Measurements from ENCODE around the gene TRIP13. TPM values are rescaled to one million over a fixed set of nuclear protein-coding genes. Genes with fewer than 3 reads are reported as not detected.

The TRIP13 gene
- total and polyA plus RNA-seq, 2 of the 13 experiments (the other 11 are each of a cell fraction or from before 2014, with no cell fraction given): 13.5 to 33.0 TPM

DNA sequence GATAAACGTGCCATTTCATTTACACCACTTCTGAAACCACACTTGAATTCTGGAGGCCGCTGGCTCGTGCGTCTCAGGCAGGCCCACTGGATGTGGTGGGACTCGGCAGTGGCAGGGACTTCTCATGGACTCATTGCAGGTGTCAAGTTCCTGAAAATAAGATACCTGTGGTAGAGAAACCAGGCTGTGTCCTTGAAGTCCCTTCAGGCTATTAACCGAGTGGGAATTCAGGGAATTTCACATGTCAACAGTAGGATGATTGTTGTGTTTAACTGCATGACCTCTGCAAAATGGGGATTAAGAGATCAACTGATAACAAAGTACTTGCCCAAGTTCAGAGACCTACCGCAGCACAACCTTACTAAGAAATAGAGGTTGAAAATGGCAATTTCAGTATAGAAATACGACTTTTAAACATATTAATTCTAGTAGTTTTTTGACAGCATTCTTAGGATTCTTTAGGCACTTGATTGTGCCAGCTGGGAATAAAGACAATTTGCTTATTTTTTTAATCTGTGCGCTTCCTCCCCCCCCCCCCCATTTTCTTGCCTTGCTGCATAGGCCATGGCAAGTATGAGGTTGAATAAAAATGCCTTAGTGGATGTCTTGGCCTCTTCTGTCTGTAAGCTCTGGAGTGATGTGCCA lies 26.8 kb downstream of the TRIP13 start (continued):
- TF ChIP-seq BHLHE40 (IDR thresholded peaks at IDR 0.05; ENCODE audit: low read length) (peak; percentile 49; the same call in 1 of the 2 replicates), ZNF570 (CRISPR knock-in tag; IDR thresholded peaks at IDR 0.05; ENCODE audit: borderline replicate concordance) (no peak), ZNF605 (CRISPR knock-in tag; IDR thresholded peaks at IDR 0.05) (no peak), ZNF878 (CRISPR knock-in tag; IDR thresholded peaks at IDR 0.05) (no peak), PCBP1 (IDR thresholded peaks at IDR 0.05; ENCODE audit: borderline replicate concordance, low read depth, low read length) (no peak), ZNF75D (CRISPR knock-in tag; IDR thresholded peaks at IDR 0.05; ENCODE audit: borderline replicate concordance) (no peak), YEATS2 (CRISPR knock-in tag; IDR thresholded peaks at IDR 0.05; ENCODE audit: borderline replicate concordance) (peak; percentile 57; the same call in 1 of the 2 replicates), ZSCAN12 (CRISPR knock-in tag; IDR thresholded peaks at IDR 0.05) (no peak), TSC22D2 (CRISPR knock-in tag; IDR thresholded peaks at IDR 0.05; ENCODE audit: borderline replicate concordance) (no peak), PRMT3 (CRISPR knock-in tag; IDR thresholded peaks at IDR 0.05; ENCODE audit: borderline replicate concordance, low read depth) (no peak), GATA4 (IDR thresholded peaks at IDR 0.05; ENCODE audit: borderline replicate concordance, low read depth) (peak; percentile 89; the same call in 1 of the 2 replicates), ZBTB8A (CRISPR knock-in tag; IDR thresholded peaks at IDR 0.05; ENCODE audit: borderline replicate concordance, low read depth) (no peak), ZNF552 (CRISPR knock-in tag; IDR thresholded peaks at IDR 0.05; ENCODE audit: borderline replicate concordance) (no peak), BORCS8-MEF2B (CRISPR knock-in tag; IDR thresholded peaks at IDR 0.05) (no peak), ZNF850 (CRISPR knock-in tag; conservative IDR thresholded peaks at IDR 0.05) (no peak), SYNCRIP (IDR thresholded peaks at IDR 0.05; ENCODE audit: insufficient read depth, low read depth, low read length) (no peak)
- TF ChIP-seq, protein P1, sequence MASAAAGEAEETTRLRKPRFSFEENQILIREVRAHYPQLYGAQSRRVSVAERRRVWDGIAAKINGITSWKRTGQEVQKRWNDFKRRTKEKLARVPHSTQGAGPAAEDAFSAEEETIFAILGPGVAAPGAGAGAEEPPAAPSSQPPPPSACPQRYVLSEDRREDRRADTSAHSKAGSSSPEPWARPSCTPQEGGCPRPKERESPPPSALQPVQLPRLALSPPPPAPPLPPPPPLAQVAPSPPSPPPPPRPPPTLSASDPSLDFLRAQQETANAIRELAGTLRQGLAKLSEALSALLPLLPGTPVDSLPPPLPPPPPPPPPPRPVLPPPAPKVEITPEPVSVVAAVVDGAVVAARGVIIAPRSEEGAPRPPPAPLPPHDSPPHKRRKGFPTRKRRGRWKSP (CRISPR knock-in tag; IDR thresholded peaks at IDR 0.05): no peak
- TF ChIP-seq, protein P2, sequence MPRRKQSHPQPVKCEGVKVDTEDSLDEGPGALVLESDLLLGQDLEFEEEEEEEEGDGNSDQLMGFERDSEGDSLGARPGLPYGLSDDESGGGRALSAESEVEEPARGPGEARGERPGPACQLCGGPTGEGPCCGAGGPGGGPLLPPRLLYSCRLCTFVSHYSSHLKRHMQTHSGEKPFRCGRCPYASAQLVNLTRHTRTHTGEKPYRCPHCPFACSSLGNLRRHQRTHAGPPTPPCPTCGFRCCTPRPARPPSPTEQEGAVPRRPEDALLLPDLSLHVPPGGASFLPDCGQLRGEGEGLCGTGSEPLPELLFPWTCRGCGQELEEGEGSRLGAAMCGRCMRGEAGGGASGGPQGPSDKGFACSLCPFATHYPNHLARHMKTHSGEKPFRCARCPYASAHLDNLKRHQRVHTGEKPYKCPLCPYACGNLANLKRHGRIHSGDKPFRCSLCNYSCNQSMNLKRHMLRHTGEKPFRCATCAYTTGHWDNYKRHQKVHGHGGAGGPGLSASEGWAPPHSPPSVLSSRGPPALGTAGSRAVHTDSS (CRISPR knock-in tag; conservative IDR thresholded peaks at IDR 0.05): no peak
- TF ChIP-seq, protein P3, sequence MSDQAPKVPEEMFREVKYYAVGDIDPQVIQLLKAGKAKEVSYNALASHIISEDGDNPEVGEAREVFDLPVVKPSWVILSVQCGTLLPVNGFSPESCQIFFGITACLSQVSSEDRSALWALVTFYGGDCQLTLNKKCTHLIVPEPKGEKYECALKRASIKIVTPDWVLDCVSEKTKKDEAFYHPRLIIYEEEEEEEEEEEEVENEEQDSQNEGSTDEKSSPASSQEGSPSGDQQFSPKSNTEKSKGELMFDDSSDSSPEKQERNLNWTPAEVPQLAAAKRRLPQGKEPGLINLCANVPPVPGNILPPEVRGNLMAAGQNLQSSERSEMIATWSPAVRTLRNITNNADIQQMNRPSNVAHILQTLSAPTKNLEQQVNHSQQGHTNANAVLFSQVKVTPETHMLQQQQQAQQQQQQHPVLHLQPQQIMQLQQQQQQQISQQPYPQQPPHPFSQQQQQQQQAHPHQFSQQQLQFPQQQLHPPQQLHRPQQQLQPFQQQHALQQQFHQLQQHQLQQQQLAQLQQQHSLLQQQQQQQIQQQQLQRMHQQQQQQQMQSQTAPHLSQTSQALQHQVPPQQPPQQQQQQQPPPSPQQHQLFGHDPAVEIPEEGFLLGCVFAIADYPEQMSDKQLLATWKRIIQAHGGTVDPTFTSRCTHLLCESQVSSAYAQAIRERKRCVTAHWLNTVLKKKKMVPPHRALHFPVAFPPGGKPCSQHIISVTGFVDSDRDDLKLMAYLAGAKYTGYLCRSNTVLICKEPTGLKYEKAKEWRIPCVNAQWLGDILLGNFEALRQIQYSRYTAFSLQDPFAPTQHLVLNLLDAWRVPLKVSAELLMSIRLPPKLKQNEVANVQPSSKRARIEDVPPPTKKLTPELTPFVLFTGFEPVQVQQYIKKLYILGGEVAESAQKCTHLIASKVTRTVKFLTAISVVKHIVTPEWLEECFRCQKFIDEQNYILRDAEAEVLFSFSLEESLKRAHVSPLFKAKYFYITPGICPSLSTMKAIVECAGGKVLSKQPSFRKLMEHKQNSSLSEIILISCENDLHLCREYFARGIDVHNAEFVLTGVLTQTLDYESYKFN (CRISPR knock-in tag; conservative IDR thresholded peaks at IDR 0.05): peak; percentile 73
- TF ChIP-seq, protein P4, sequence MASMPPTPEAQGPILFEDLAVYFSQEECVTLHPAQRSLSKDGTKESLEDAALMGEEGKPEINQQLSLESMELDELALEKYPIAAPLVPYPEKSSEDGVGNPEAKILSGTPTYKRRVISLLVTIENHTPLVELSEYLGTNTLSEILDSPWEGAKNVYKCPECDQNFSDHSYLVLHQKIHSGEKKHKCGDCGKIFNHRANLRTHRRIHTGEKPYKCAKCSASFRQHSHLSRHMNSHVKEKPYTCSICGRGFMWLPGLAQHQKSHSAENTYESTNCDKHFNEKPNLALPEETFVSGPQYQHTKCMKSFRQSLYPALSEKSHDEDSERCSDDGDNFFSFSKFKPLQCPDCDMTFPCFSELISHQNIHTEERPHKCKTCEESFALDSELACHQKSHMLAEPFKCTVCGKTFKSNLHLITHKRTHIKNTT (CRISPR knock-in tag; IDR thresholded peaks at IDR 0.05): no peak

Data from HepG2 (cell line).